ENCODE data around the gene NTN1.
"Not testable (repeated sequence)": the region's sequence is repeated elsewhere in the genome, so short reads cannot be mapped to it uniquely, and the experiment has no call there.

The NTN1 gene

DNA sequence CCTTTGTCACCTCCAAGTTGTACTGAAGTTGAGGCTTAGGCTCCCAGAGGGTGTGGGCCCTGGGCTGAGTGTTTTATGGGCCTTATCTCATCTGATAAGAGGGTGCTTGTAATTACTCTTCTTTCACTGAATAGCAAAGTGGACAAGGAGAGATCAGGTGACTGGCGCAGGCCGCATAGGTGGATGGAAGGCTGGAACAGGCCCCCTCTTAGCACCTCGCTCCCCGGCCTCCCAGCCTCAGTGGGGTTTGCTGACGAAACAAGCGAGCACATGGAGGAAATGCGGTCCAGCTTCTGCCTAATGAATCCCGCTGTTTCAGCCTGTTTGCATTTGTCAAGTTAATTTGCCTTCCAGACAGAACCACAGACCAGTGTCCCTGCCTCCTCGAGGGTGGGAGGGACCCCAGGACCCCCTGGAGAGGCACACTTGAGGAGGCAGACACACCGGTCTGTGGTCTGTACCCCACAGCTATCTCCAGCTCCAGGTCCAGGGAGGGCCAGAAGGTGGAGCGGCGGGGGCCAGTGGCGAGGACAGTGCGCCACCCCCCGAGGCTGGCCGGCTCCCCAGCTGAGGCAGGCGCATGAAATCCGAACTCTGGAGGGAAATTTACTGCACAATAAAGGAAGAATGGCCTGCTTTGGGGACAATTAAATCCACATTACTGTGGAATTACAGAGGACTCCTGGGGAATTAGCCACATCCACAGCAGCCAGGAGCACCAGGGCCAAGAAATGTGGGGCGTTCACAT lies 123.4 kb downstream of the NTN1 start:
- no peak for TF ChIP-seq POLR2A (IDR thresholded peaks at IDR 0.05; ENCODE audit: low read depth, low read length)
- FAIRE-seq, result no peak
- DNase-seq (ENCODE audit: insufficient read length, low spot score), result no peak

DNA sequence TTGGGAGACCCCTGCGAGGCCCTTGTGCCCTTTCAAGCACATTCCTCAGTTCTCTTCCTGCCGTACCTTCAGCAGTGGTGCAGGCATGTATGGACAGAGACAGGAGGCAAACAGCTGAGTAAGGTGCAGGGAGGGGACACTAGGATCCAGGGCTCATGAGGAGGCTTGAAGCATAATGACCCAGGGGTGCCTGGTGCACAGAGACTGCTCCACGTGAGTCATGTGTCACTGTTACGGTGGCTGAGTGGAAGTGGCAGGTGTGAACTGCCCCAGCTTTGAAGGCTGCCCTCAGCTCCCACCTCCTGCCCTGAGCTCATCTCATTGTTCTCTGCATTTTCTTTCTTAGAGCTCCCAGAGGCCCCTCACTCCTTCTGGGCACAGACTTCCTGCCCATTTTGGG lies 124.8 kb downstream of the NTN1 start:
- no peak for TF ChIP-seq POLR2A (IDR thresholded peaks at IDR 0.05; ENCODE audit: low read depth, low read length)
- no peak for FAIRE-seq
- DNase-seq (ENCODE audit: insufficient read length, low spot score), result no peak

DNA sequence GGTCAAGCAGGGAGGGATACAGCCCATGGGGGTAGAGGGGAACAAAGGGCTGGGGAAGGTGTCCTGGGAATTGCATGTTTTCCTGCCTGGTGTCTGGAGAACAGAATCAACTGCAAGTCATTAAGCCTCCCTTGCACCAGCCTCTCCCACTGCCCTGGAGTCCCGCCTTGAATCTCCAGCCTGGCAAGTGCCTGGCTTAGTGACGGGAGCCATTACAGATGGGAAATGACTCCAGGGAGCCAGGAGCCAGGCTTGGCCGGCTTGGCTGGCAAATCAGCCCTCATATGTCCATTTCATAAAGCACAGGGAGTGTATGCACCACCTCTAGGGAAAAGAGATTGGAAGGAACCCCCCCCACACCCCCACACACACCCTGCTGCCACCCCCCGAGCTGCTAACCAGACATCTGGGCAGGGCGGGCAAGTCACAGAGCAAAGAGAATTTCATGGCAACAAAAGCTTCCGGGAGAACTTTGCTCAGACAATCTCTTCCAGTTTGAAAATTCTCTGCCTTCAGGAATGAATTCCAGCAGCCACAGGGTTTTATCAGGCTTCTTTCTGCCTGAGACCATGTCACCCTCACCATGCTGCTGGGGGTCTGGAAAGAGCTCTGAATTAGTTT lies 127.7 kb downstream of the NTN1 start:
- FAIRE-seq, result no peak
- TF ChIP-seq POLR2A (IDR thresholded peaks at IDR 0.05; ENCODE audit: low read depth, low read length), result no peak
- DNase-seq (ENCODE audit: insufficient read length, low spot score), result no peak

DNA sequence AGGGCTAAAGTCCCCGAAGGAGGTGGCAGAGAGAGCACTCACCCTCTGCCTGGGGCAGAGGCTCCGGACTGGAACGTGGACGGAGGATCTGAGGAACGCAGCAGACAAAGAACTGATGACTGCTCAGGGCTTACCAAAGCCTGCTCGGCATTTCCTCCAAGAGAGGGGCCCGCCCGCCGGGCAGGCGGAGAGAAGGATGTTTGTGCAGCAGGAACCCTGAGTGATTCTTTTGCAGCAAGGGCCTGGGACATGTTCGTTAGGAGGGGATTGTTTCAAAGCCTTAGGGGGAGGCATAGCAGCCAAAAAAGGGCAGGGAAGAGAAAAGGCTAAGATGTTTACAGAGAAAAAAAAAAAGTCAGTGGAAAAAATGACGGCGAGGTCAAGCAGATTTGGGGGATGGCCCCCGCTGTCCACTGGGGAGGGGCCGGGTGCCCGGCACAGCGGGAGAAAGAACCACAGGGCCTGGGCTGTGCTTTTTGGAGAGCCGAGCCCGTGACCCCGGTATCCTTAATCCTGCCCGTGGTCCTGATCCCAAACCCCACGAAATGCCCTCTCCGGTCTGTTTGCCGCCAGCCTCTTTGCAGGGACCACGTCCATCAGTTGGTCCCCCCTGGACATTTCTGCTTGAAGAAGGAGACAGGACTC lies 129.3 kb downstream of the NTN1 start:
- FAIRE-seq, result no peak
- DNase-seq (ENCODE audit: insufficient read length, low spot score), result no peak
- TF ChIP-seq POLR2A (IDR thresholded peaks at IDR 0.05; ENCODE audit: low read depth, low read length), result no peak

DNA sequence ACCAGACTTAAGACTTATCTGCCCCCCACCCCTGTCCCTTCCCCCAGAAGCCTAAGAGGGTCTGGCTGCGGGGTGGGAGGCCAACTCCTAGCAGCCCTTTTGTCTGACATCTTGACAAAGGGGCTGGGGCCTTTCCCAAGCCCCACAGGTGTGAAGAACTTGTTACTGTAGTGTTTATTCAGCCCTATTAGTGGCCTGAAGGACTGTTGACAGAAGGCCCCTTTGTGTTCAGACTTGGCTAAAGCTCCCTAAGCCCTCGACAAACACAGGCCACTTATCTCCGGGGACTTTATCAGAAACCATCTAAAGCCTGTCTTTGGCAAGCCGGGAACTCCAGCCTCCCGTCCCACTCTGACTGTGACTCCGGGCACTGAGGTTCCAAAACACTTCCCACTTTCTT lies 129.8 kb downstream of the NTN1 start:
- no peak for TF ChIP-seq POLR2A (IDR thresholded peaks at IDR 0.05; ENCODE audit: low read depth, low read length)
- FAIRE-seq (no peak), DNase-seq (ENCODE audit: insufficient read length, low spot score) (no peak)

DNA sequence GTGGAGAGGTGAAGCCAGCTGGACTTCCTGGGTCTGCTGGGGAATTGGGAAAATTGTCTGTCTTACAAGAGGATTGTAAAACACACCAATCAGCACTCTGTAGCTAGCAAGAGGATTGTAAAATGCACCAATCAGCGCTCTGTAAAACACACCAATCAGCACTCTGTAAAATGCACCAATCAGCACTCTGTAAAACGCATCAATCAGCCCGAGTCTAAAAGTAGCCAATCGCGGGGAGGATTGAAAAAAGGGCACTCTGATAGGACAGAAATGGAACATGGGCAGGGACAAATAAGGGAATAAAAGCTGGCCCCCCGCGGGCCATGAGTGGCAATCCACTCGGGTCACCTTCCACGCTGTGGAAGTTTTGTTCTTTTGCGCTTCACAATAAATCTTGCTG lies 130.4 kb downstream of the NTN1 start:
- not testable (repeated sequence) for DNase-seq (ENCODE audit: insufficient read length, low spot score); FAIRE-seq

DNA sequence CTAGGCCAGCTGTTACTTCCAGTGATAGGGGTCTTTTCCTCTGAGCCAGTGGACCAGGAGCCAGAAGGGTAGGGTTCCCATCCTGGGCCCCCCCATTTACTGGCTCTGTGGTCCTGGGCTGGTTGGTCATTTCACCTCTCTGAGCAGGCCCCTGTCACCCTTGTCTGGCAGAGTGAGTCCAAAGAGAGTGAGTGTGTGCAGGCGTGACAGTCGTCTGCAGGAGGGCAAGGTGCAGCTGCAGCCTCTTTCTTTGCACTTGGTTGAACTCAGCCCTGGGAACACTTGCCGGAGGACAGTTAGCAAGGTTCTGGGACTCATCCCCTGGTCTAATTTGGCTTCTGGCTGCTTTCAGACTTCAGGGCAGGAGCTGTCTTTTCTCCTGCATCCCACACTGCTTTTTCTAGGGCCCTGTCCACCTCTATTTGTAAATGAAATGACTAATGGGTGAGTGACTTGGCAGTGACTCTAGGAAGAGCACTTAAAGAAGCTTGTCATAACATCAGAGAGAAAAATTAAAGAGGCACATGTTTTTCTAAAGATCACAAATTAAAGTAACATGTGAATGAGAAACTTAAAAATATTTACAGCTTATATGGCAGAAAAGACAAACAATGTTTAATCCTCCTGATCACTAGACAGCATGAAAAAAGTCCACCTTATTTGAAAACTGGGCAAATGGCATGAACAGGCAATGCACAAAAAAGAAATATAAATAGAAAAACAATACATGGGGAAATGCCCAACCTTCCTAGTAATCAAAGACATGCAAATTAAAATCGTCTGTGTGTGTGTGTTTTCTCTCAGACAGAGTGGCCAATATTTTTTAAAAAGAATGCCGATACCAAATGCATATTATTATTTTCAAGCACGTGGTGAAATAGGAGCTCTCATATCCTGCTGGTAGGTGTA lies 137.5 kb downstream of the NTN1 start:
- FAIRE-seq, result no peak

DNA sequence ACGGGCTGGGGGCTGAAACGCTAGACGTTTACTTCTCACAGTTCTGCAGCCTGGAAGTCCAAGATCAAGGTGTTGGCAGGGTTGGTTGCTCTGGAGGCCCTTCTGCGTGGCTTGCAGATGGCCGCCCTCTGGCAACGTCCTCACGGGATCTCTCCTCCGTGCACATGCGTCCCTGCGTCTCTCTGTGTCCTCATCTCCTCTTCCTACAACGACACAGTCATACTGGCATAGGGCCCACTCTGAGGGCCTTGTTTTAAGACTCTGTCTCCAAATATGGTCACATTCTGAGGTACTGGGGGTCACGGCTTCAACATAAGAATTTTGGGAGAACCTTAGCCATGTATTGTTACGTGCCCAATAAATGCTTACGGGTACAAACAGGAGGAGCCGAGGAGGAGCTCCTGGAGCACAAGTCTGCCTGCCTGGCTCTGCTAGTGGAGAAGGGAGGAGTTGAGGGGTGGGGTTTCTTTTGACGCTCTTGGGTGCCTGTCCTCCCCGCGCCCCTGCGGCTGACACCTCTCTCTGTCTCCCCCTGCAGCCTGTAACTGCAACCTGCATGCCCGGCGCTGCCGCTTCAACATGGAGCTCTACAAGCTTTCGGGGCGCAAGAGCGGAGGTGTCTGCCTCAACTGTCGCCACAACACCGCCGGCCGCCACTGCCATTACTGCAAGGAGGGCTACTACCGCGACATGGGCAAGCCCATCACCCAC lies 141.1 kb downstream of the NTN1 start:
- DNase-seq (ENCODE audit: insufficient read length, low spot score) (no peak), FAIRE-seq (no peak)
- TF ChIP-seq POLR2A (IDR thresholded peaks at IDR 0.05; ENCODE audit: low read depth, low read length), result no peak

More for the DNA sequence above, 137.5 kb downstream of the NTN1 start:
- no peak for DNase-seq (ENCODE audit: insufficient read length, low spot score)
- no peak for TF ChIP-seq POLR2A (IDR thresholded peaks at IDR 0.05; ENCODE audit: low read depth, low read length)

DNA sequence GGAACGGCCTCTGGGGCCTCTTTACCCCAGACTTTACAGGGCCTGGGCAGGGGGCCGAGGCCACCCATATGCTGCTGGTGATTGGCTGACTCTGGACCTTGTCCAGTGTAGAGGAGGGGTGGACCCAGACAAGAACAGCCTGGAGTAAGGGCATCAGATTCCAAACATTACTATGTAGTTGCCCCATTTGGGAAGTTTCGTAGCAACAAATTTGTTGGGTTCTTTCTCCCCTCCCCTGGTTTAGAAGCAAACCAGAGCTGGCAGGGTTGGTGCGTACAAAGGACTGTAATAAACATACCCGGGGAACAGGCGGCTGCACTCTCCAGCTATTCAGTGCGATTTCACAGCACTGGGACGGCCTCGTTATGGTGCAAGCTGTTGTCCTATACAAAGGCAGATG lies 145.5 kb downstream of the NTN1 start:
- DNase-seq (ENCODE audit: insufficient read length, low spot score), result no peak
- FAIRE-seq, result no peak
- TF ChIP-seq POLR2A (IDR thresholded peaks at IDR 0.05; ENCODE audit: low read depth, low read length), result no peak

DNA sequence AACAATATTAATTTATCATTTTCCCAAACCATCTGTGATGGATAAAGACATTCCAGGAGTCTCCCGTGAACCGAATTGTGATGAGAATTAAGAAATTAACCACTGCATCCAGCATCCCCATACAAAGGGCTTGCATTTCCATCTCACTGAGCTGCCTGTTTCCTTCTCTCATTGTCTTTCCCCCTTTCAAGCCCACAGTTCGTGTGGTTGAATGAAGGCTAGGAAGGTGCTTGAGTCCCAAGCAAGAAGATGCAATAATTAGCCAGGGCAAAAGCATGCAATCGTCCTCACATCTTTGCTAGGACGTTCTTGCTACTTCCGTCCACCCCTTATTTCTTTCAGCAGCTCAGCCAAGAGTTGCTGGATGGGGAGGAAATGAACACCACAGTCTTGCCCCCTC lies 146.1 kb downstream of the NTN1 start:
- FAIRE-seq (no peak), DNase-seq (ENCODE audit: insufficient read length, low spot score) (no peak)
- no peak for TF ChIP-seq POLR2A (IDR thresholded peaks at IDR 0.05; ENCODE audit: low read depth, low read length)

DNA sequence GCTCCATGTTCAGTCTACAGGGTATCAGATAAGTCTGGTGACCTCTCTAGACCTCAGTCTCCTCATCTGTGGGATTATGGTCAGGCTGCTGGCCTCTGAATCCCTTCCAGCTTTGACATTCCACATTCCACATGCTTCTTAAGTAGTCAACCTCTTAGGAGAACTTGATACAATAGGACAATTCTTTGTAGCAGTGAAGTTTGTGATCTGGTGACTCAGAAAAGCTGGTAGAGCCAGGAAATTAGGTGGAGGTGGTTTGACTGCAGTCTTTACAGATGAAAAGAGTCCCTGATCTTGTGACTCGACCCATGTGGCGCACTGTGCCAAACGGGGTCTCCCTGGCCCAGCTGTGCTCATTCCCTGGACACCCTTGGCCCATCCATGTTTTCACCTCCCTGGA lies 147.8 kb downstream of the NTN1 start:
- FAIRE-seq (no peak), DNase-seq (ENCODE audit: insufficient read length, low spot score) (no peak)
- no peak for TF ChIP-seq POLR2A (IDR thresholded peaks at IDR 0.05; ENCODE audit: low read depth, low read length)

DNA sequence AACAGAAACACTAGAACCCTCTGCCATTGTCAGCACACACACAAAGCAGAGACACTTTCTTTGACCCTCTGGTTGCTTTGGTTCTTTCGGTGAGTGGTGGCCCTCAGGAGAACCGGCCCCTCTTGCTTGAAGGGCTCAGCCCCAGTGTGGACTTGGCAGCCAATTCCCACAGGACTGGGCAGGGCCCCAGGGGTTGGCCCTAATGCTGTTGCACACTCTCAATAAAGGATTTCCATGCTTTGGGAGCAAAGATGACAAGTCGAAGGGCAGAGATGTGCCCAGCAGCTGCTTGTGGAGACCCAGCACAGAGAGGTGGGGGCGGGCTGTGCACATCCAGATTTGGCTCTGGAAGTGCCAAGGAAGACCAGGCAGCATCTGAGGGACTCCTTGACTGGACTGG lies 149.0 kb downstream of the NTN1 start:
- DNase-seq (ENCODE audit: insufficient read length, low spot score), result no peak
- no peak for FAIRE-seq
- TF ChIP-seq POLR2A (IDR thresholded peaks at IDR 0.05; ENCODE audit: low read depth, low read length), result no peak

DNA sequence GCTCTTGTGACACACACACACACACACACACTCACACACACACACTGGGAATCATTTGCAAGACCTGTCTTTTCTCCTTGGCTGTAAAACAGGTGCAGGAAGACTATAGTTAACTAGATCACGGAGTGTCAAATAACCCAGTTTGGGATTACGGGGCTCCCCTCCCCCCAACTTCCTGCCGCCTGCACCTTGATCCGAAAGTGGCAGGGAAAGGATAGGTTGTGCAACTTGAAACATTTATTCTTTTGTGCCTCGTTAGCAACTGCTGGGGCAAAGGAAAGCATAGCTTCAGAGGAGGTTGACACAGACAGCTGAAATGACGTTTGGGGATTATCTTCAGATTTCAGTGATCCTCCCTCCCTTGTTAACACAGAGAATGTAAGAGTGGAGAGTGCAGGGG lies 149.5 kb downstream of the NTN1 start:
- DNase-seq (ENCODE audit: insufficient read length, low spot score) (no peak), FAIRE-seq (no peak)
- no peak for TF ChIP-seq POLR2A (IDR thresholded peaks at IDR 0.05; ENCODE audit: low read depth, low read length)
